ENCODE measurements around the gene ADGRL1. TPM values are rescaled to one million over a fixed set of nuclear protein-coding genes. Genes with fewer than 3 reads are reported as not detected.
"Not testable (repeated sequence)": the region's sequence is repeated elsewhere in the genome, so short reads cannot be mapped to it uniquely, and the experiment has no call there.

The ADGRL1 gene
- total RNA-seq, 1 donor from 2014 or later: 55.3 TPM

- H3K36me3 Mint-ChIP-seq (ENCODE audit: insufficient read depth): no peaks in the 10 kb centered on the region
- no peaks in the 10 kb centered on the region for H3K9me3 Mint-ChIP-seq (ENCODE audit: low read depth)
- DNase-seq (ENCODE audit: low spot score, unreplicated experiment): peak; percentile 58
- peaks cover 1% of the 10 kb centered on the region for H3K4me1 Mint-ChIP-seq (ENCODE audit: low read depth)
- no peak for TF ChIP-seq CTCF (IDR thresholded peaks at IDR 0.05; ENCODE audit: unreplicated experiment)
- H3K27ac Mint-ChIP-seq: peak overlapping the region; percentile 49
- peaks cover 3% of the 10 kb centered on the region for H3K27me3 Mint-ChIP-seq
- peak overlapping the region; percentile 66 for H3K4me3 Mint-ChIP-seq (ENCODE audit: low read depth)
Observed at GRCh38 chr19:14248578-14249011, 42.6 kb upstream of the ADGRL1 start.

GRCh38 chr19:14247548-14248471, 41.8 kb upstream of the ADGRL1 start:
- H3K4me3 Mint-ChIP-seq (ENCODE audit: low read depth): peak overlapping the region; percentile 63
- H3K4me1 Mint-ChIP-seq (ENCODE audit: low read depth); H3K27me3 Mint-ChIP-seq; H3K9me3 Mint-ChIP-seq (ENCODE audit: low read depth); H3K36me3 Mint-ChIP-seq (ENCODE audit: insufficient read depth): not testable (repeated sequence)
- peak overlapping the region; percentile 77 for H3K27ac Mint-ChIP-seq
- peak; percentile 14 for DNase-seq (ENCODE audit: low spot score, unreplicated experiment)

- H3K27me3 Mint-ChIP-seq; DNase-seq (ENCODE audit: low spot score, unreplicated experiment); H3K27ac Mint-ChIP-seq; H3K36me3 Mint-ChIP-seq (ENCODE audit: insufficient read depth); H3K4me1 Mint-ChIP-seq (ENCODE audit: low read depth); H3K4me3 Mint-ChIP-seq (ENCODE audit: low read depth); H3K9me3 Mint-ChIP-seq (ENCODE audit: low read depth): not testable (repeated sequence)
Observed at GRCh38 chr19:14247205-14247547, 41.2 kb upstream of the ADGRL1 start.

GRCh38 chr19:14244393-14244792, 38.4 kb upstream of the ADGRL1 start:
- not testable (repeated sequence) for H3K4me1 Mint-ChIP-seq (ENCODE audit: low read depth); H3K36me3 Mint-ChIP-seq (ENCODE audit: insufficient read depth); H3K4me3 Mint-ChIP-seq (ENCODE audit: low read depth); H3K27ac Mint-ChIP-seq; H3K9me3 Mint-ChIP-seq (ENCODE audit: low read depth); DNase-seq (ENCODE audit: low spot score, unreplicated experiment); H3K27me3 Mint-ChIP-seq

- not testable (repeated sequence) for H3K9me3 Mint-ChIP-seq (ENCODE audit: low read depth); H3K27me3 Mint-ChIP-seq; H3K36me3 Mint-ChIP-seq (ENCODE audit: insufficient read depth); DNase-seq (ENCODE audit: low spot score, unreplicated experiment); H3K4me1 Mint-ChIP-seq (ENCODE audit: low read depth); H3K4me3 Mint-ChIP-seq (ENCODE audit: low read depth); H3K27ac Mint-ChIP-seq
Observed at GRCh38 chr19:14243718-14244117, 37.7 kb upstream of the ADGRL1 start.

- TF ChIP-seq CTCF (IDR thresholded peaks at IDR 0.05; ENCODE audit: unreplicated experiment): no peak
- no peak for DNase-seq (ENCODE audit: low spot score, unreplicated experiment)
- Mint-ChIP-seq H3K36me3 (ENCODE audit: insufficient read depth) (no peaks in the 10 kb centered on the region), H3K27ac (no peak overlapping the region), H3K9me3 (ENCODE audit: low read depth) (no peaks in the 10 kb centered on the region), H3K4me1 (ENCODE audit: low read depth) (no peaks in the 10 kb centered on the region), H3K27me3 (no peaks in the 10 kb centered on the region), H3K4me3 (ENCODE audit: low read depth) (no peak overlapping the region)
Observed at GRCh38 chr19:14237014-14237941, 31.3 kb upstream of the ADGRL1 start.

GRCh38 chr19:14232945-14233344, 27.0 kb upstream of the ADGRL1 start:
- H3K4me1 Mint-ChIP-seq (ENCODE audit: low read depth); H3K9me3 Mint-ChIP-seq (ENCODE audit: low read depth); H3K27me3 Mint-ChIP-seq; DNase-seq (ENCODE audit: low spot score, unreplicated experiment); H3K4me3 Mint-ChIP-seq (ENCODE audit: low read depth); H3K27ac Mint-ChIP-seq; H3K36me3 Mint-ChIP-seq (ENCODE audit: insufficient read depth): not testable (repeated sequence)

- H3K27me3 Mint-ChIP-seq; DNase-seq (ENCODE audit: low spot score, unreplicated experiment); H3K9me3 Mint-ChIP-seq (ENCODE audit: low read depth); H3K36me3 Mint-ChIP-seq (ENCODE audit: insufficient read depth); H3K4me1 Mint-ChIP-seq (ENCODE audit: low read depth); H3K4me3 Mint-ChIP-seq (ENCODE audit: low read depth); H3K27ac Mint-ChIP-seq: not testable (repeated sequence)
Observed at GRCh38 chr19:14228446-14229071, 22.6 kb upstream of the ADGRL1 start.

- H3K9me3 Mint-ChIP-seq (ENCODE audit: low read depth); DNase-seq (ENCODE audit: low spot score, unreplicated experiment); H3K27ac Mint-ChIP-seq; H3K36me3 Mint-ChIP-seq (ENCODE audit: insufficient read depth); H3K27me3 Mint-ChIP-seq; H3K4me3 Mint-ChIP-seq (ENCODE audit: low read depth); H3K4me1 Mint-ChIP-seq (ENCODE audit: low read depth): not testable (repeated sequence)
Observed at GRCh38 chr19:14226498-14226897, 20.5 kb upstream of the ADGRL1 start.

Measured in progenitor cell of endocrine pancreas (in vitro differentiated cells).